Stimulated activated naive CD8-positive, alpha-beta T cell treated with anti-CD3 and anti-CD28 coated beads, Interleukin-15, Interleukin-2, amounts not matched to agents 100 U/mL and 50 U/mL, for 24 hours (primary cell): ENCODE measurements around the gene SLFN12.
"Not testable (repeated sequence)": the region's sequence is repeated elsewhere in the genome, so short reads cannot be mapped to it uniquely, and the experiment has no call there.

Experiments
- ATAC-seq: fragments of 150-1000 bp; cut with Tn5 transposase; one replicate; pipeline ENCODE4 v1.10.0; 2021
- DNase-seq: peaks from one replicate; pipeline ENCODE4 v3.0.0; 2021

The SLFN12 gene

GRCh38 chr17:35407531-35407930 lies 24.8 kb downstream of the SLFN12 start:
- no peak for ATAC-seq
- no peak for DNase-seq

- no peak for DNase-seq
- no peak for ATAC-seq
These were observed 25.7 kb downstream of the SLFN12 start for GRCh38 chr17:35406568-35406967.

GRCh38 chr17:35404360-35404759 lies 27.9 kb downstream of the SLFN12 start:
- no peak for DNase-seq

GRCh38 chr17:35393783-35394182 lies 38.5 kb downstream of the SLFN12 start:
- ATAC-seq, DNase-seq: not testable (repeated sequence)

More at GRCh38 chr17:35404360-35404759, 27.9 kb downstream of the SLFN12 start:
- ATAC-seq, result peak; percentile 55

GRCh38 chr17:35390663-35391062 lies 41.6 kb downstream of the SLFN12 start:
- ATAC-seq, result no peak

GRCh38 chr17:35390156-35390555 lies 42.1 kb downstream of the SLFN12 start:
- ATAC-seq (no peak), DNase-seq (no peak)

More at GRCh38 chr17:35390663-35391062, 41.6 kb downstream of the SLFN12 start:
- no peak for DNase-seq

- no peak for DNase-seq
- no peak for ATAC-seq
These were observed 44.8 kb downstream of the SLFN12 start for GRCh38 chr17:35387496-35387895.

GRCh38 chr17:35377706-35378105 lies 54.6 kb downstream of the SLFN12 start:
- ATAC-seq, result no peak
- DNase-seq, result no peak

- ATAC-seq (no peak), DNase-seq (no peak)
These were observed 55.2 kb downstream of the SLFN12 start for GRCh38 chr17:35377068-35377467.

GRCh38 chr17:35376245-35376644 lies 56.1 kb downstream of the SLFN12 start:
- ATAC-seq (no peak), DNase-seq (no peak)

- no peak for ATAC-seq
- DNase-seq, result no peak
These were observed 57.4 kb downstream of the SLFN12 start for GRCh38 chr17:35374766-35375344.

- ATAC-seq (peak; percentile 76), DNase-seq (peak; percentile 66)
These were observed 58.1 kb downstream of the SLFN12 start for GRCh38 chr17:35373984-35374765.

- DNase-seq (peak; percentile 94), ATAC-seq (peak; percentile 73)
These were observed 58.7 kb downstream of the SLFN12 start, which contains the start of gene SLFN11 for GRCh38 chr17:35373534-35373983. Gene SLFN11, minus strand, starts transcription at chr17:35373621. Its CDS starts 9,814 bp downstream, at chr17:35363807.

GRCh38 chr17:35372846-35373533 lies 59.3 kb downstream of the SLFN12 start:
- ATAC-seq (peak; percentile 4), DNase-seq (peak; percentile 45)

- DNase-seq (no peak), ATAC-seq (no peak)
These were observed 60.4 kb downstream of the SLFN12 start for GRCh38 chr17:35371934-35372333.

GRCh38 chr17:35368081-35368830 lies 64.0 kb downstream of the SLFN12 start:
- ATAC-seq (peak; percentile 92), DNase-seq (peak; percentile 19)

GRCh38 chr17:35361027-35361426 lies 71.3 kb downstream of the SLFN12 start:
- DNase-seq, result no peak
- no peak for ATAC-seq
